Measurements from ENCODE around the gene CTRB1. TPM values are rescaled to one million over a fixed set of nuclear protein-coding genes. Genes with fewer than 3 reads are reported as not detected.
A peak's percentile ranks its signal among the peaks of the same experiment; 100 is the strongest.

CTRB1 gene
- total and polyA plus RNA-seq, 2 of the 13 experiments (the other 11 are each of a cell fraction or from before 2014, with no cell fraction given) = not detected

DNA sequence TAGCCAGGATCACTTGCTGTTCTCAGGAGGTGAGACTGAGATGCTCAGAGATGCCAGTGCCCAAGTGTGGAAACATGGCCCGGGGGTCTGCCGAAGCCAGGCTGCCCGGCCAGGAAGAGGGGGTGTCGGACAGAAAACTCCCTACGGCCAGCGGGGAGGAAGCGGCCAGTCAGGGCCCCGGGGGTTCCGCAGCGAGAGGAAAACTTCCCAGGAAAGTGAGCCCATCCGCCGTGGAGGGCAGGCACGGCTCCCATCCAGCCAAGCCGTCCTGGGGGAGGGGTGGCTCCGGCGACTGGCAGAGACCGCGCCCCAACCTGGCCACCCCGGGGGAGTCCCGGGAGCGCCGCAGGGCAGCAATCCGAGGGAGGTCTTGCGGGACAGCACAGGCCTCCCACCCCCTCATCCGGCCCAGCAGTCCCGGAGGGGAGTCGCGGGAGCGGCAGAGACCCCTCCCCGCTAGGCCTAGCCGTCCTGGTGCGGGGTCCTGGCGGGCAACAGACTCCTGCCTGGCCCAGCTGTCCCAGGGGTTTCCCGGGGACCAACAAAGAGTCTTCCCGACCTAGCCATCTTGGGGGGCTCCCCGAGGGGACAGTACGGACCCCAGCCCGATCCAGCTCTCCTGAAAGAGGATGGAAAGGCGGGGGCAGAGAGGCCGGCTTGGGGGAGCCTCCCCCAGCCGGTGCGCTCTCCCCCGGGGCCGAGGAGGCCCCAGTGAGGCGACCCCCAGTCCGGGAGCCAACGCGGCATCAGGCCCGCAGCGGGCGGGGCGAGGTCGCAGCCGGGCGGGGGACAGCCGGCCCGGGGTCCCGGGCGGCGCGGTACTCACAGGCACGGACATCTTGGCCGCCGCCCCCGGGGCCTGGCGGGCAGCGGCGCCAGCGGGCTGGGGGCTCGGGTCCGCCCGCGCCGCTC lies 46.5 kb downstream of the CTRB1 start (continued):
- TF ChIP-seq, protein P1, sequence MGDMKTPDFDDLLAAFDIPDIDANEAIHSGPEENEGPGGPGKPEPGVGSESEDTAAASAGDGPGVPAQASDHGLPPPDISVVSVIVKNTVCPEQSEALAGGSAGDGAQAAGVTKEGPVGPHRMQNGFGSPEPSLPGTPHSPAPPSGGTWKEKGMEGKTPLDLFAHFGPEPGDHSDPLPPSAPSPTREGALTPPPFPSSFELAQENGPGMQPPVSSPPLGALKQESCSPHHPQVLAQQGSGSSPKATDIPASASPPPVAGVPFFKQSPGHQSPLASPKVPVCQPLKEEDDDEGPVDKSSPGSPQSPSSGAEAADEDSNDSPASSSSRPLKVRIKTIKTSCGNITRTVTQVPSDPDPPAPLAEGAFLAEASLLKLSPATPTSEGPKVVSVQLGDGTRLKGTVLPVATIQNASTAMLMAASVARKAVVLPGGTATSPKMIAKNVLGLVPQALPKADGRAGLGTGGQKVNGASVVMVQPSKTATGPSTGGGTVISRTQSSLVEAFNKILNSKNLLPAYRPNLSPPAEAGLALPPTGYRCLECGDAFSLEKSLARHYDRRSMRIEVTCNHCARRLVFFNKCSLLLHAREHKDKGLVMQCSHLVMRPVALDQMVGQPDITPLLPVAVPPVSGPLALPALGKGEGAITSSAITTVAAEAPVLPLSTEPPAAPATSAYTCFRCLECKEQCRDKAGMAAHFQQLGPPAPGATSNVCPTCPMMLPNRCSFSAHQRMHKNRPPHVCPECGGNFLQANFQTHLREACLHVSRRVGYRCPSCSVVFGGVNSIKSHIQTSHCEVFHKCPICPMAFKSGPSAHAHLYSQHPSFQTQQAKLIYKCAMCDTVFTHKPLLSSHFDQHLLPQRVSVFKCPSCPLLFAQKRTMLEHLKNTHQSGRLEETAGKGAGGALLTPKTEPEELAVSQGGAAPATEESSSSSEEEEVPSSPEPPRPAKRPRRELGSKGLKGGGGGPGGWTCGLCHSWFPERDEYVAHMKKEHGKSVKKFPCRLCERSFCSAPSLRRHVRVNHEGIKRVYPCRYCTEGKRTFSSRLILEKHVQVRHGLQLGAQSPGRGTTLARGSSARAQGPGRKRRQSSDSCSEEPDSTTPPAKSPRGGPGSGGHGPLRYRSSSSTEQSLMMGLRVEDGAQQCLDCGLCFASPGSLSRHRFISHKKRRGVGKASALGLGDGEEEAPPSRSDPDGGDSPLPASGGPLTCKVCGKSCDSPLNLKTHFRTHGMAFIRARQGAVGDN (CRISPR knock-in tag; IDR thresholded peaks at IDR 0.05) = peak; percentile 73
- TF ChIP-seq ZNF441 (CRISPR knock-in tag; IDR thresholded peaks at IDR 0.05; ENCODE audit: borderline replicate concordance) (no peak), REL (CRISPR knock-in tag; conservative IDR thresholded peaks at IDR 0.05) (no peak), EP300 (IDR thresholded peaks at IDR 0.05; ENCODE audit: low read depth in 2 of 2, low read length in 2 of 2) (no peak), EP300 (CRISPR knock-in tag; IDR thresholded peaks at IDR 0.05; ENCODE audit: borderline replicate concordance) (no peak), ZNF768 (CRISPR knock-in tag; IDR thresholded peaks at IDR 0.05) (peak; percentile 62), ZNF775 (CRISPR knock-in tag; IDR thresholded peaks at IDR 0.05; ENCODE audit: borderline replicate concordance) (no peak), ZNF7 (CRISPR knock-in tag; IDR thresholded peaks at IDR 0.05) (no peak), FOXK2 (IDR thresholded peaks at IDR 0.05) (no peak), ZC3H4 (CRISPR knock-in tag; IDR thresholded peaks at IDR 0.05; ENCODE audit: borderline replicate concordance) (no peak), MEIS2 (CRISPR knock-in tag; IDR thresholded peaks at IDR 0.05) (0 out of 2 replicates have a peak, but pooled peaks have one; percentile 15), FOXC1 (CRISPR knock-in tag; IDR thresholded peaks at IDR 0.05; ENCODE audit: borderline replicate concordance) (peak; percentile 30; the same call in 1 of the 2 replicates), ZNF557 (CRISPR knock-in tag; IDR thresholded peaks at IDR 0.05) (no peak), MIER2 (CRISPR knock-in tag; IDR thresholded peaks at IDR 0.05) (no peak), CHD2 (IDR thresholded peaks at IDR 0.05; ENCODE audit: low read depth, low read length) (no peak)
- TF ChIP-seq, protein P2, sequence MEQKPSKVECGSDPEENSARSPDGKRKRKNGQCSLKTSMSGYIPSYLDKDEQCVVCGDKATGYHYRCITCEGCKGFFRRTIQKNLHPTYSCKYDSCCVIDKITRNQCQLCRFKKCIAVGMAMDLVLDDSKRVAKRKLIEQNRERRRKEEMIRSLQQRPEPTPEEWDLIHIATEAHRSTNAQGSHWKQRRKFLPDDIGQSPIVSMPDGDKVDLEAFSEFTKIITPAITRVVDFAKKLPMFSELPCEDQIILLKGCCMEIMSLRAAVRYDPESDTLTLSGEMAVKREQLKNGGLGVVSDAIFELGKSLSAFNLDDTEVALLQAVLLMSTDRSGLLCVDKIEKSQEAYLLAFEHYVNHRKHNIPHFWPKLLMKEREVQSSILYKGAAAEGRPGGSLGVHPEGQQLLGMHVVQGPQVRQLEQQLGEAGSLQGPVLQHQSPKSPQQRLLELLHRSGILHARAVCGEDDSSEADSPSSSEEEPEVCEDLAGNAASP (CRISPR knock-in tag; IDR thresholded peaks at IDR 0.05; ENCODE audit: borderline replicate concordance) = no peak
- TF ChIP-seq, protein P3, sequence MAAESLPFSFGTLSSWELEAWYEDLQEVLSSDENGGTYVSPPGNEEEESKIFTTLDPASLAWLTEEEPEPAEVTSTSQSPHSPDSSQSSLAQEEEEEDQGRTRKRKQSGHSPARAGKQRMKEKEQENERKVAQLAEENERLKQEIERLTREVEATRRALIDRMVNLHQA (CRISPR knock-in tag; IDR thresholded peaks at IDR 0.05) = no peak
- TF ChIP-seq, protein P4, sequence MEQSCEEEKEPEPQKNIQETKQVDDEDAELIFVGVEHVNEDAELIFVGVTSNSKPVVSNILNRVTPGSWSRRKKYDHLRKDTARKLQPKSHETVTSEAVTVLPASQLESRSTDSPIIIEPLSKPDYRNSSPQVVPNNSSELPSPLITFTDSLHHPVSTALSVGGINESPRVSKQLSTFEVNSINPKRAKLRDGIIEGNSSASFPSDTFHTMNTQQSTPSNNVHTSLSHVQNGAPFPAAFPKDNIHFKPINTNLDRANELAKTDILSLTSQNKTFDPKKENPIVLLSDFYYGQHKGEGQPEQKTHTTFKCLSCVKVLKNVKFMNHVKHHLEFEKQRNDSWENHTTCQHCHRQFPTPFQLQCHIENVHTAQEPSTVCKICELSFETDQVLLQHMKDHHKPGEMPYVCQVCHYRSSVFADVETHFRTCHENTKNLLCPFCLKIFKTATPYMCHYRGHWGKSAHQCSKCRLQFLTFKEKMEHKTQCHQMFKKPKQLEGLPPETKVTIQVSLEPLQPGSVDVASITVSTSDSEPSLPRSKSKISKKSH (CRISPR knock-in tag; IDR thresholded peaks at IDR 0.05; ENCODE audit: borderline replicate concordance) = no peak
- TF ChIP-seq, protein P5, sequence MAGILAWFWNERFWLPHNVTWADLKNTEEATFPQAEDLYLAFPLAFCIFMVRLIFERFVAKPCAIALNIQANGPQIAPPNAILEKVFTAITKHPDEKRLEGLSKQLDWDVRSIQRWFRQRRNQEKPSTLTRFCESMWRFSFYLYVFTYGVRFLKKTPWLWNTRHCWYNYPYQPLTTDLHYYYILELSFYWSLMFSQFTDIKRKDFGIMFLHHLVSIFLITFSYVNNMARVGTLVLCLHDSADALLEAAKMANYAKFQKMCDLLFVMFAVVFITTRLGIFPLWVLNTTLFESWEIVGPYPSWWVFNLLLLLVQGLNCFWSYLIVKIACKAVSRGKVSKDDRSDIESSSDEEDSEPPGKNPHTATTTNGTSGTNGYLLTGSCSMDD (CRISPR knock-in tag; IDR thresholded peaks at IDR 0.05) = no peak
- TF ChIP-seq, protein P6, sequence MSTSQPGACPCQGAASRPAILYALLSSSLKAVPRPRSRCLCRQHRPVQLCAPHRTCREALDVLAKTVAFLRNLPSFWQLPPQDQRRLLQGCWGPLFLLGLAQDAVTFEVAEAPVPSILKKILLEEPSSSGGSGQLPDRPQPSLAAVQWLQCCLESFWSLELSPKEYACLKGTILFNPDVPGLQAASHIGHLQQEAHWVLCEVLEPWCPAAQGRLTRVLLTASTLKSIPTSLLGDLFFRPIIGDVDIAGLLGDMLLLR (CRISPR knock-in tag; IDR thresholded peaks at IDR 0.05) = 0 out of 2 replicates have a peak, but pooled peaks have one; percentile 26
